ENCODE data around the gene AMZ2.

GRCh38 chr17:68255731-68256538 is 8.1 kb downstream of the AMZ2 start:
- no peak for TF ChIP-seq CTCF (IDR thresholded peaks at IDR 0.05; ENCODE audit: low read depth, low read length, missing input control)
- TF ChIP-seq TAF1 (conservative IDR thresholded peaks at IDR 0.05): no peak
- peak; percentile 65 for TF ChIP-seq SP1 (IDR thresholded peaks at IDR 0.05)
- no peak for TF ChIP-seq EGR1 (IDR thresholded peaks at IDR 0.05; ENCODE audit: low read depth in 2 of 2)
- TF ChIP-seq GABPA (IDR thresholded peaks at IDR 0.05 in 1 of 2, conservative IDR thresholded peaks at IDR 0.05 in 1 of 2): no peak
- TF ChIP-seq, protein P1, sequence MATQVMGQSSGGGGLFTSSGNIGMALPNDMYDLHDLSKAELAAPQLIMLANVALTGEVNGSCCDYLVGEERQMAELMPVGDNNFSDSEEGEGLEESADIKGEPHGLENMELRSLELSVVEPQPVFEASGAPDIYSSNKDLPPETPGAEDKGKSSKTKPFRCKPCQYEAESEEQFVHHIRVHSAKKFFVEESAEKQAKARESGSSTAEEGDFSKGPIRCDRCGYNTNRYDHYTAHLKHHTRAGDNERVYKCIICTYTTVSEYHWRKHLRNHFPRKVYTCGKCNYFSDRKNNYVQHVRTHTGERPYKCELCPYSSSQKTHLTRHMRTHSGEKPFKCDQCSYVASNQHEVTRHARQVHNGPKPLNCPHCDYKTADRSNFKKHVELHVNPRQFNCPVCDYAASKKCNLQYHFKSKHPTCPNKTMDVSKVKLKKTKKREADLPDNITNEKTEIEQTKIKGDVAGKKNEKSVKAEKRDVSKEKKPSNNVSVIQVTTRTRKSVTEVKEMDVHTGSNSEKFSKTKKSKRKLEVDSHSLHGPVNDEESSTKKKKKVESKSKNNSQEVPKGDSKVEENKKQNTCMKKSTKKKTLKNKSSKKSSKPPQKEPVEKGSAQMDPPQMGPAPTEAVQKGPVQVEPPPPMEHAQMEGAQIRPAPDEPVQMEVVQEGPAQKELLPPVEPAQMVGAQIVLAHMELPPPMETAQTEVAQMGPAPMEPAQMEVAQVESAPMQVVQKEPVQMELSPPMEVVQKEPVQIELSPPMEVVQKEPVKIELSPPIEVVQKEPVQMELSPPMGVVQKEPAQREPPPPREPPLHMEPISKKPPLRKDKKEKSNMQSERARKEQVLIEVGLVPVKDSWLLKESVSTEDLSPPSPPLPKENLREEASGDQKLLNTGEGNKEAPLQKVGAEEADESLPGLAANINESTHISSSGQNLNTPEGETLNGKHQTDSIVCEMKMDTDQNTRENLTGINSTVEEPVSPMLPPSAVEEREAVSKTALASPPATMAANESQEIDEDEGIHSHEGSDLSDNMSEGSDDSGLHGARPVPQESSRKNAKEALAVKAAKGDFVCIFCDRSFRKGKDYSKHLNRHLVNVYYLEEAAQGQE (IDR thresholded peaks at IDR 0.05): no peak
- TF ChIP-seq RAD21 (IDR thresholded peaks at IDR 0.05): no peak
- peak; percentile 50 for TF ChIP-seq HNF4G (IDR thresholded peaks at IDR 0.05)
- TF ChIP-seq FOXA1 (IDR thresholded peaks at IDR 0.05): no peak
- TF ChIP-seq RXRA (IDR thresholded peaks at IDR 0.05): peak; percentile 52 to 71
- peak; percentile 81 to 87 for TF ChIP-seq HNF4A (conservative IDR thresholded peaks at IDR 0.05)
- no peak for TF ChIP-seq YY1 (IDR thresholded peaks at IDR 0.05)
- TF ChIP-seq, protein P2, sequence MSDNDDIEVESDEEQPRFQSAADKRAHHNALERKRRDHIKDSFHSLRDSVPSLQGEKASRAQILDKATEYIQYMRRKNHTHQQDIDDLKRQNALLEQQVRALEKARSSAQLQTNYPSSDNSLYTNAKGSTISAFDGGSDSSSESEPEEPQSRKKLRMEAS (IDR thresholded peaks at IDR 0.05): peak; percentile 42
- peak; percentile 39 to 46 for TF ChIP-seq JUND (IDR thresholded peaks at IDR 0.05)
